Esophagus squamous epithelium (tissue), 4 donors: ENCODE measurements around the gene SPRR2E.

Experiments used
- CTCF ChIP-seq, 6 experiments: fragments of 450-650 bp in 4 of 6; fragments of 200-600 bp in 2 of 6; sonication (generic) in 2 of 6; IDR thresholded peaks; one replicate each; pipeline ENCODE4 v1.5.1; 2016 to 2019; ENCODE audit warnings: antibody characterized with exemption in 6 of 6, mild to moderate bottlenecking in 4 of 6, moderate library complexity in 4 of 6
- POLR2A ChIP-seq, 4 donors: fragments of 450-650 bp; IDR thresholded peaks; one replicate each; pipeline ENCODE4 v1.6.1; 2017; ENCODE audit warnings: antibody characterized with exemption in 4 of 4, mild to moderate bottlenecking in 4 of 4, moderate library complexity in 3 of 4

GRCh38 chr1:153049211-153049610 is 45.1 kb downstream of the SPRR2E start:
- TF ChIP-seq POLR2A (IDR thresholded peaks at IDR 0.05) (no peak), CTCF (IDR thresholded peaks at IDR 0.05) (no peak)
